LNCaP clone FGC (cell line): Measurements from ENCODE around the gene RGS7.
A peak's percentile ranks its signal among the peaks of the same experiment; 100 is the strongest.
"Not testable (repeated sequence)": the region's sequence is repeated elsewhere in the genome, so short reads cannot be mapped to it uniquely, and the experiment has no call there.

Source experiments
- DNase-seq: peaks from one replicate; pipeline ENCODE4 v3.0.0-alpha.2; 2011; ENCODE audit warnings: low read depth
- H3K4me3 ChIP-seq: 2 replicates; pipeline ENCODE4 v1.5.1; 2011; ENCODE audit warnings: mild to moderate bottlenecking, low read depth, low read length, control low read depth
- CTCF ChIP-seq: IDR thresholded peaks from 2 replicates; pipeline ENCODE4 v1.5.1; 2012; ENCODE audit warnings: mild to moderate bottlenecking; ENCODE audit not compliant: control insufficient read depth, insufficient read depth; ENCODE audit errors: extremely low read depth

Gene RGS7

DNA sequence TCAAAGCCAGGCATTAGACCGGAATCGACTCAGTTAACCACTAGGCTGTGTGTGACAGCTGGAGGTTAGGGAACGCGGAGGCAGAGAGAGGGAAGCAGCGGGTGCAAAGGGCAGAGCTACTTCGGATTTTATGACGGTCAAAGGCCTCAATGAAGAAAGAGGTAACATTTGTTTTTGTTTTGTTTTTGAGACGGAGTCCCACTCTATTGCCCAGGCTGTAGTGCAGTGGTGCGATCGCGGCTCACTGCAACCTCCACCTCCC, 468.3 kb downstream of the RGS7 start:
- no peak for DNase-seq
- no peak overlapping the region for H3K4me3 ChIP-seq
- TF ChIP-seq CTCF: no peak

GRCh38 chr1:240888039-240888786, 468.8 kb downstream of the RGS7 start:
- H3K4me3 ChIP-seq: no peak overlapping the region
- TF ChIP-seq CTCF: peak; percentile 91
- DNase-seq: no peak

DNA sequence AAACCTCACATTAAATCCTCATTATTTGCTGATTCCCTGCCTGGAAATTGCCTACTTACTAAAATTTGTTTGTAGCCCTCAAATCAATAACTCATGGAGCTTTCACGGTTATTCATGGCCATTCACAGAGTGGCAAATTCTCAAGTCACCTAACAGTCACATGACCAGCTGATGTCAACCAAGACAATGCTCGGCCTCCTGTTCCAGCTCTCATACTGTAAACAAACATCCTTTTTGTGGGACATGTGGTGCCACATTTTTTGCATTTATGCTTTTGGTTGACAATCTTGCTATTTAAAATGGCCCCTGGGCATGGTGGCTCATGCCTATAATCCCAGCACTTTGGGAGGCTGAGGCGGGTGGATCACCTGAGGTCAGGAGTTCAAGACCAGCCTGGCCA, 473.5 kb downstream of the RGS7 start:
- no peak for TF ChIP-seq CTCF
- no peak for DNase-seq
- no peak overlapping the region for H3K4me3 ChIP-seq

DNA sequence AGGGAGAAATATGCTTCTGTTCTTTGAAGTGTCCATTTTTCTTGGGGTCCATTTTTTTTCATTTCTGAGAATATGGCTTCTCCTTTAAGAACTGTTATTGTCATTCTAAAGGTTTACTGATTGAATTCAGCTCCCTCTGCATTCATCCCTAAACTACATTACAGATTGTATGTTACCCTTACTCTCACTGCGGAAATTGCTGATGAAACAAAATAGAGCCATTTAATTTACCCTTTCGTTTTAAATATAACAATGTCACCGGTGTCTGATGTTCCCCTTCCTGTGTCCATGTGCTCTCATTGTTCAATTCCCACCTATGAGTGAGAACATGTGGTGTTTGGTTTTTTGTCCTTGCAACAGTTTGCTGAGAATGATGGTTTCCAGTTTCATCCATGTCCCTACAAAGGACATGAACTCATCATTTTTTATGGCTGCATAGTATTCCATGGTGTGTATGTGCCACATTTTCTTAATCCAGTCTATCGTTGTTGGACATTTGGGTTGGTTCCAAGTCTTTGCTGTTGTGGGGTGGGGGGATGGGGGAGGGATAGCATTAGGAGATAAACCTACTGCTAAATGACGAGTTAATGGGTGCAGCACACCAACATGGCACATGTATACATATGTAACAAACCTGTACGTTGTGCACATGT, 474.2 kb downstream of the RGS7 start:
- DNase-seq, H3K4me3 ChIP-seq: not testable (repeated sequence)

GRCh38 chr1:240878631-240879030, 478.4 kb downstream of the RGS7 start:
- H3K4me3 ChIP-seq: no peak overlapping the region
- no peak for TF ChIP-seq CTCF
- no peak for DNase-seq

DNA sequence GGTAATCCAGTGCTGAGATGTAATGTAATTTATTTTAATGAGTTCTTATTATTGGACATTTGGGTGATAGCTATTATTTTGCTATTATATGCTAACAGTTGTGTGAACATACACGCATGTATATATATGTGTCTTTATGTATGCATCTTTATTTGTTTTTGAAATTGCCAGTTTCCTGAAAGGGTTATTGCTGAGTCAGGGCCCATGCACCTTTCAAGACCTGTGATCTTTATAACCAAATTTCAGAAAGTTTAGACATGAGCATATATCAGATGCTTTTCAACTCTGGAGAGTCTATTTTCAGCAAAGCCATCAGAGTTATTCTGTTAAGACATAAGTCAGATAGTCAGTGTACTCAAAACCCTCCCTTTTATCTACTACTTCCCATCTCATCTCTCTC, 479.4 kb downstream of the RGS7 start:
- no peak for DNase-seq
- no peak for TF ChIP-seq CTCF
- H3K4me3 ChIP-seq: no peak overlapping the region

DNA sequence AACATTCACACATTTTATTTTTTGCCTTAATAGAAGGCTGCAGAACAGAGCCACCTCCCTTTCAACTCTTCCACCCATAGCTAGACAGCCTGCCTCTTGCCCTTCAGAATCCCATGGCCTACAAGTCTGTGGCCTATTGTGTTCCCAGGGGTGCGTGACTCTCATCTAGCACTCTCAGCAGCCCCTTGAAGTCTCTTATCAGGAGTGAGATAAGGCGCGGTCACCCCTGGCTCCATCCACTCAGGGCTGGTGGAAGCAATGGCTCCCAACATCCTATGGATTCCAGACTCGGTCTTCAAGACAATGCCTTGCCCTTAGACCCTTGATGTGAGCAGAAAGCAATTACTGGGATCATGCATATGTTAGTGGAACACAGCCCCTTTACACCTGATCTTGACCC, 480.9 kb downstream of the RGS7 start:
- TF ChIP-seq CTCF: no peak
- H3K4me3 ChIP-seq: no peak overlapping the region
- DNase-seq: no peak
